Sciatic nerve (tissue), 2 donors: ENCODE data around the gene AGTRAP. TPM values are rescaled to one million over a fixed set of nuclear protein-coding genes. Genes with fewer than 3 reads are reported as not detected.
A peak's percentile ranks its signal among the peaks of the same experiment; 100 is the strongest.

Experiments
- ATAC-seq: fragments of 200-7000 bp; cut with Tn5 transposase; one replicate; pipeline ENCODE4 v1.9.1; 2020; ENCODE audit warnings: mild to moderate bottlenecking, moderate library complexity
- DNase-seq: peaks from one replicate; pipeline ENCODE4 v3.0.0-alpha.2; 2020; ENCODE audit warnings: low spot score
- intact Hi-C: fragments of 100-400 bp; cut with DNase I; formaldehyde crosslinking; loops from one replicate; pipeline ENCODE4 v1.14.2; 2022
- total RNA-seq: library from RNA; stranded (reverse); fragmentation: NEBNext Ultra II Directional; extraction: Animal tissue kit (Norgen Biotek cat#: 25700); gene quantifications from one replicate; pipeline ENCODE4 v1.2.1, GENCODE V29; 2021
- donor health status: DM: no; HTN: no; CAD: no.
- donor health status: DM: no; HTN: no; CAD: no.

Gene AGTRAP
- 32.8 TPM for total RNA-seq

- ATAC-seq (peak; percentile 92), DNase-seq (peak; percentile 99)
- intact Hi-C loops, result loop anchor here (10.0 kb wide), 1 partner anchor 49 kb away; no protein-coding TSS in a partner anchor
These were observed at the start of gene AGTRAP for GRCh38 chr1:11735854-11736745. TSS of gene AGTRAP (plus strand) at chr1:11736136. CDS start at chr1:11736209, 73 bp downstream.

- DNase-seq, result no peak
- no peak for ATAC-seq
- intact Hi-C loops, result no loop called here
These were observed 47.4 kb upstream of the AGTRAP start for GRCh38 chr1:11688506-11688905.

DNA sequence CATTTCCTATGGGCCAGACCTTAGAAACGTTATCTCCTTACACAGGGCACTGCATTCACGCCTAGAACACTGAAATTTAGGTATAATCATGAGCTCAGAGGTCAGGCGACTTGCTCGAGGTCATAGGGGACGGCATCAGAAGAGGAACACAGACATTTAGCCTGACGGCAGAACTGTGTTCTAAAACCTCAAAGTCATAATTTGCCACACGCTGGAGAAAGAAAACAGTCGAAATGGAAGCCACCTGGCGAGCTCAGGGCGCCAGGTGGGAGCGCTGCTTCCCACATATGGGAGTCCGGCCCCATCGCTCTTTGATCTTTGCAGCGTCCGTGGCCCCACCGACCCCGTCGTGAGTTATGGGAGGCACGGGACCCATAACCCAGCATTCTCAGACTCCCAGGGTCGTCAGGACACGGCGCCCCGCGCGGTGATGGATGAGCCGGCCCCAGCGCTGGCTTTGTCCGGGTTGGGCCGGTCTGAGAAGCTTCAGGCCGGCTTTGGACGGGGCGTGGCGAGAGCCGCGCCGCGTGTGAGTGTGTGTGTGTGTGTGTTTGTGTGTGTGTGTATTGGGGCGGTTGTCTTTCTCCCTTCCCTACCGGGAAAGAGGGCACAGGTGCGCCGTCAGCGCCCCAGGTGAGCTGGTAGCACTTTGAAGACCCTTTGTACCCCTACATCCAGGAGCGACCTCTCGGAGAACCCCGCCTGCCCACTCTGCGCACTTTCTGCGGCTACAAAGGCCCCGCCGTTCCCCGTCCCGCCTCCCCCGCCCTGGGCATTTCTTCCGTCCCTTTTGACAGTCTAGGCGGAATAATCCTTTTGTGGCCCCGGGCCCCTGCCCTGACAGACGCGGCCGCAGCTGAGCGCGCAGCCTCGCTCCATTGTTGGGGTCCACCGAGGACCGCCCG lies 45.3 kb upstream of the AGTRAP start:
- DNase-seq (no peak), ATAC-seq (no peak)
- intact Hi-C loops, result no loop called here

GRCh38 chr1:11691302-11691914 lies 44.5 kb upstream of the AGTRAP start, which contains the start of gene DRAXIN:
TSS of gene DRAXIN (plus strand) at chr1:11691710. CDS start at chr1:11706259, 14,549 bp downstream.
- ATAC-seq, result no peak
- DNase-seq, result no peak
- intact Hi-C loops, result no loop called here

DNA sequence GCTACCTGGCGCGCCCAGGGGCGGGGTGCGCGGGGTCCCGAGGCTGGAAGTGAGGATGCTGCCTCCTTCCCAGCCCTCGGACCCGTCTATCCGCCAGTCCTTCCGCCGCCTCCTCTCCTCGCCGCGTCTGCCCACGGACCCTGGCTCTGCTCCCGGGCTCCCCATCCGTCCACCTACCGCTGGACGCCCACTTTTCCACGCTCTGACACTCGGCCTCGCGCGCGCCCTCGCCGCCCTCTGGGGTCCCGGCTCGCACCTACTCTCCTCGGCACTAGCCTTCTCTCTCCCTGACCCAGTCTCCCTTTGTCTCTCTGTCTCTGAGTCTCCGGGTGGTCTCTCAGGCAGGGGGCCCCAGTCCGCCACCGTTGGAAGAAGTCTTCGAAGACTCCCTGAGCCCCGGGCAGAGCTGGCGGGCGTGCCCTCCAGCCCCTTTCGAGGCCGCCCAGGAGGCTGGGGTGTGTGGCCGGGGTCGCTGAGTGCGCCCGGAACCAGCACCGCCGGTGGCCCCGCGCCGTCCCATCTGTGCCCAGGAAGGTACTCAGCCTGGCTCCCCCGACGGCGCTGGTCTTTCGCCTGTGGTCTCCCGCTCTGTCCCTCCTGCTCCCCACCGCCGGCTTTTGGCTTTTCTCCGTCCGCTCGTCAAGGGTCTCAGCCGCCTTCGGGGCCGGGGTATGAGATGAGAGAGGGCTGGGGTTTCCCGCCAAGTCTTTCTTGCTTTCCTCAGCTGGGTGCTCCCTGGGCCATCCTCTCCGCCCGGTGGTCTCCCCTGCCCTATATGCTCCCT lies 43.8 kb upstream of the AGTRAP start:
- intact Hi-C loops, result no loop called here
- DNase-seq (no peak), ATAC-seq (no peak)

DNA sequence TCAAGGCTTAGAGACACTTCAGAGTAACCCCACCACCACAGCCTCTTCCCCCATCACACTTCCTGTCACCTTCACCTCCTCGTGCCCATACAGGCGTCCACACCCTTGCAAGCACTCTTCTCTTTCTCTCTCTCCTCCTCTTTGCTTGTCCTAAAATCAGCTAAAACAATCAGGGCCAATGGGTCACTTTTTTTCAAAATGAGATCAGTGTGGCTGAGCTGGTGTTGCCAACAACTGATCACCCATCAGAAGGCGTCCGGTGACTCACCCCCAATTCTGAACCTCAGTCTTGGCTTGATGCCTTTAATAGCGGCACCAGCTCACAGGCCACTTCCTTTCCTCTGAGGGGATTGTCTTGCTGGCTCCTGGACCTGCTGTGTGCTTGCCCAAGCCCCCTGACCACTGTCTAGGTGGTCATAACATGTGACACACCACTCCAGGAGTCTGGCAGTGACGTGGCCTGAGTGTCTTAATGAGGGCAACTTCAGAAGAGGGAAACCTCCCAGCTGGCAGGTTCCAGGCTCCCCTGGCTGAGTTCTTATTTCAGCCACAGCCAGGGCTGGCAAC lies 42.8 kb upstream of the AGTRAP start:
- intact Hi-C loops, result no loop called here
- ATAC-seq (peak; percentile 35), DNase-seq (no peak)

- DNase-seq, result no peak
- intact Hi-C loops, result no loop called here
These were observed 42.0 kb upstream of the AGTRAP start for GRCh38 chr1:11693917-11694316.

DNA sequence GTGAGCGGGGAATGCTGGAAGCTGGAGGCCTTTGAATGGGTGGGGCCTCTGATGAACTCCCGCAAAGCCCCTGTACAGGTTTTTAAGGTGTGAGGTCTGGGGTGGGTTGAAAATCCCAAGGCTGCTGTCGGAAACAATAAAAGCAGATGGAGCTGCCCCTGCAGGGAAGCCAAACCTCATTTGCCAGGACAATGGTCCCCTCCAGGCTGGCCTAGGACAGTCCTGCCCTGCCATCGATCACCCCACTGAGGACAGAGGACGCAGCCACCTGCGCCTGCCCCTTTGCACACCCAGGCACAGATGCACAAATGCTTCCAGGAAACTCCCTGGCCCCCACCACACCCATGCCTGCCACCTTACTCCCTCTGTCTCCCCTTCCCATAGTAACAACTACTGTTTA lies 40.1 kb upstream of the AGTRAP start:
- ATAC-seq, result no peak
- intact Hi-C loops, result no loop called here
- no peak for DNase-seq

More at GRCh38 chr1:11693917-11694316, 42.0 kb upstream of the AGTRAP start:
- no peak for ATAC-seq

- no peak for DNase-seq
- ATAC-seq, result no peak
- intact Hi-C loops, result no loop called here
These were observed 38.6 kb upstream of the AGTRAP start for GRCh38 chr1:11697188-11697892.

GRCh38 chr1:11697893-11698210 lies 38.1 kb upstream of the AGTRAP start:
- intact Hi-C loops, result no loop called here
- DNase-seq, result no peak
- ATAC-seq, result no peak

DNA sequence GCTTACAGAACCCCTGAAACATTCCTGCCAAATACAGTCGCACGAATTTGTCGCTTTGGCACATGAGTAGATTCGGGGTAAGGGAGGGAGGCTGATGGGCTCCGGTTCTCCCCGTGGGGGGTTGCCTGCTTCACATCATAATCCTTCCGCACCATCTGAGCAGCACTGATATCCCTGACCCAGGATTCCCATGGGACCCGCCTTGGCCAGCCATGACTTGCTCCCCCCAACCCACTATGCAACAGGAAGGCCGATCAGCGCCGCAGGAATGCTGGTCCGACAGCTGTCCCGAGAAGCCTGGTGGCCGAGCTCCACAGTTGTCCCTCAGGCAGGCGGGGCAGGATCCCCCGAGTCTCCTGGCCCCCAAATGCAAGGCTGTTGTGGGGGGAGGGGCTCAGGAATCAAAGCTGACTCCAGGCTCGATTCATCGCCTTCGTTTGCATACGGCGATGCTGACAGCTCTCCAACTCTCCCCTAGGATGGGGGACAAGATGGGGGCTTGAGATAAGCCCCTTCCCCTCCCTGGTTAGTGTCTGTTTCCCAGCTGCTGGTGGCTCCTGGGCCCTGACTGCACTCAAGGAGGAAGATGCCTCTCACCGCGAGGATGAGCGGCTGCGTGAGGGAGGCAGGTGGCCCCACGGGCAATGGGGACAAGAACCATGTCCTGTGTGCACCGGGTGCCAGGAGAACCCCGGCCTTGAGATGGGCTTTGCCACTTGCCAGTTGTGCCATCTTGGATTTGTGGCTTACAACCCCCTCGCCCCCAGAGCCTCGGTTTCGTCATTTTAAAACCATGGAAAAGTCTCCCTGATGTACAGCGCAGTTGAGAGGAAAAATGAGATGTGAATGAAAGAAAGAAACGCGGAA lies 35.1 kb upstream of the AGTRAP start:
- ATAC-seq (no peak), DNase-seq (no peak)
- intact Hi-C loops, result no loop called here

- ATAC-seq (peak; percentile 75), DNase-seq (no peak)
- intact Hi-C loops, result no loop called here
These were observed 34.4 kb upstream of the AGTRAP start for GRCh38 chr1:11701551-11701961.

DNA sequence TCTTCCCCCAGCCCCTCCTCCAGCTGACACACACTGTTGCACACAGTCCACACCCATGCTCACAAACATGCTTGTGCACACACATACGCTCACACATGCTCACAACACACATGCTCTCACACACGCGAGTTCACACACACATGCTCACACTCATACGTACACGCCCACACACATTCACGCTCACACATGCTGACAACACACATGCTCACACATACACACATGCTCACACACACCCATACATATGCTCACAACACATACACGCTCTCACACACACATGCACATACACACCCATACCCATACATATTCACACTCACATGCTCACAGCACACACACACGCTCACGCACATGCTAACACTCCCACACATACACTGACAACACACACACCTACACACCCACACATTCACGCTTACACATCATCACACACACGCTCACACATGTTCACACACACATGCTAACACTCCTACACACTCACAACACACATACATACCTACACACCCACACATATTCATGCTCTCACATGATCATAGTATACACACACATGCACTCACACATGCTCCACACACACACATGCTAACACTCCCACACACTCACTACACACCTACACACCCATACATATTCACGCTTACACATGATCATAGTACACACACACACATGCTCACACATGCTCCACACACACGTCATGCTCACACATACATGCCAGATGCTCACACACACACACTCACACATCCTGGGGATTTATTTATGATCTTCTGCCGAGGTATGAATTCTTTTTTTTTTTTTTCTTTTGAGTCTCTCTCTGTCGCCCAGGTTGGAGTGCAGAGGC lies 33.7 kb upstream of the AGTRAP start:
- ATAC-seq (no peak), DNase-seq (no peak)
- intact Hi-C loops, result no loop called here

DNA sequence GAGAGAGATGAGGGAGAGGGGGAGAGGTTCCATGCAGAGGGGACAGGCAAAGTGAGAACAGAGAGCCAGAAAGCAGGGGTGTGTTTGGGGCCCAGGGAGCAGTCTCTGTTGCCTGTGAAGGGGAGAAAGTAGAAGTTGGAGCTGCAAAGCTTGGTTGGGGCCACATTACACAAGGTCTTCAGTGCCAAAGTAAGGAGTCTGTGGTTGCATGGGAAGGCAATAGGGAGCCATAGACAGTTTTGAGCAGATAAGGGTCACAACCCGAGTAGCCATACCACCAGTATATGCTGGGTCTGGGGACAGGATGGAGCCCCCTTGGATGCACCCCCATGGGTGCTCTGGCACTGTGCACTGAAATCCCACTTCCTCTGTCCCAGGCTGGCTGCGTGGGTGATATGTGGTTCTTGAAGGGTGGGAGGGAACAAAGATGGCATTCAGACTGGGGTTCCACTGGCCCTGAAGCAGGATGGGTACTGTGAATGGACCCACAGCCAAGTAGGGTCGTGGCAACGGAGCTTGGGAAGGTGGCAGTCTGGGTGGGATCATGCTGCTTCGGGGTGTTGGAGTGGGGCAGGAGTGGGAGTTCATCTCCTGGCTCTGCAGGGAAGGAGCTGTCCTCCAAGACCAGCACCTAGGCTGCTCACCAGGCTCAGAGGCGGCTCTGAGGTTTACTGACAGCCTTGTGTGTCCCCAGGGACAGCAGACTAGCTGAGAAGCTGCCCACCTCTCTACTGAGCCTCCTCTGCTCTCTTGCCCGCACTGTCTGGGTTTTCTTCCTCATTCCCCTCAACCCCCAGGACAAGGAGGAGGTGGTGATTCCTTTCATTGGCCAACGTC lies 32.4 kb upstream of the AGTRAP start:
- peak; percentile 7 for ATAC-seq

DNA sequence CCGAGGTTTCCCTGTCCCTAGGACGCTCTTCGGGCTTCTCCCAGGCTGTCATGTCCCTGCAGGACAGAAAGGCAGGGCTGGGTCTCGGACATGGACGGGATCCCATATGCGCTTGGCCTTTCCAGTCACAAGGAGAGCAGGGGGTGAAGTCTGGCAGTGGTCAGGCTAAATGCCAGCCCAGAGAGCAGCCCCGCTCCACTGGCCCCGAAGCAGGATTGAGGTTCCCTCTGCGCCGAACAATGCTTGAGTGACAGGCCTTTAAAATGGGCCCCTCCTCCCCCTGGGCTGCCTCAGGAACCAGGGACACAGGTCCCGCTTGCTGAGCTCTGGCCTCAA lies 31.8 kb upstream of the AGTRAP start:
- ATAC-seq (no peak), DNase-seq (no peak)
- intact Hi-C loops, result no loop called here

More for the DNA sequence above, 32.4 kb upstream of the AGTRAP start:
- DNase-seq, result no peak
- intact Hi-C loops, result no loop called here
